ENCODE results near the gene EIF1AX.

DNA sequence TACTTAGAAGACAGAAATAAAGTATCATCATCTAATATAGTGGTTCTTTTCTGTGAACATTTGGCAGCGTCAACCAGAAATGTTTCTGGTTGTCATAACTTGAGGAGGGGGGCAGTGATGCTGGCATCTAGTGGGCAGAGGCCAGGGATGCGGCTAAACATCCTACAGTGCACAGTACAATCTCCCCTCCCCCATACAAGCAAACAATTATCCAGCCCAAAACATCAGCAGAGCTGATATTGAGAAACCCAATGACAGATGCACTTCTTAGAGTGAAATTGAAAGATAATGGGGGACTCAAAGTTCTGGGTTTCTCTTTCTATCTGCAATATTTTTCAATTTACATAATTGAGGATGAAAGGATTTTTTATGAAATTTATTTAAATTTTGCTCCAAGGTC is 1.9 kb upstream of the EIF1AX start:
- TF ChIP-seq, protein P1, sequence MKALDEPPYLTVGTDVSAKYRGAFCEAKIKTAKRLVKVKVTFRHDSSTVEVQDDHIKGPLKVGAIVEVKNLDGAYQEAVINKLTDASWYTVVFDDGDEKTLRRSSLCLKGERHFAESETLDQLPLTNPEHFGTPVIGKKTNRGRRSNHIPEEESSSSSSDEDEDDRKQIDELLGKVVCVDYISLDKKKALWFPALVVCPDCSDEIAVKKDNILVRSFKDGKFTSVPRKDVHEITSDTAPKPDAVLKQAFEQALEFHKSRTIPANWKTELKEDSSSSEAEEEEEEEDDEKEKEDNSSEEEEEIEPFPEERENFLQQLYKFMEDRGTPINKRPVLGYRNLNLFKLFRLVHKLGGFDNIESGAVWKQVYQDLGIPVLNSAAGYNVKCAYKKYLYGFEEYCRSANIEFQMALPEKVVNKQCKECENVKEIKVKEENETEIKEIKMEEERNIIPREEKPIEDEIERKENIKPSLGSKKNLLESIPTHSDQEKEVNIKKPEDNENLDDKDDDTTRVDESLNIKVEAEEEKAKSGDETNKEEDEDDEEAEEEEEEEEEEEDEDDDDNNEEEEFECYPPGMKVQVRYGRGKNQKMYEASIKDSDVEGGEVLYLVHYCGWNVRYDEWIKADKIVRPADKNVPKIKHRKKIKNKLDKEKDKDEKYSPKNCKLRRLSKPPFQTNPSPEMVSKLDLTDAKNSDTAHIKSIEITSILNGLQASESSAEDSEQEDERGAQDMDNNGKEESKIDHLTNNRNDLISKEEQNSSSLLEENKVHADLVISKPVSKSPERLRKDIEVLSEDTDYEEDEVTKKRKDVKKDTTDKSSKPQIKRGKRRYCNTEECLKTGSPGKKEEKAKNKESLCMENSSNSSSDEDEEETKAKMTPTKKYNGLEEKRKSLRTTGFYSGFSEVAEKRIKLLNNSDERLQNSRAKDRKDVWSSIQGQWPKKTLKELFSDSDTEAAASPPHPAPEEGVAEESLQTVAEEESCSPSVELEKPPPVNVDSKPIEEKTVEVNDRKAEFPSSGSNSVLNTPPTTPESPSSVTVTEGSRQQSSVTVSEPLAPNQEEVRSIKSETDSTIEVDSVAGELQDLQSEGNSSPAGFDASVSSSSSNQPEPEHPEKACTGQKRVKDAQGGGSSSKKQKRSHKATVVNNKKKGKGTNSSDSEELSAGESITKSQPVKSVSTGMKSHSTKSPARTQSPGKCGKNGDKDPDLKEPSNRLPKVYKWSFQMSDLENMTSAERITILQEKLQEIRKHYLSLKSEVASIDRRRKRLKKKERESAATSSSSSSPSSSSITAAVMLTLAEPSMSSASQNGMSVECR (CRISPR knock-in tag; IDR thresholded peaks at IDR 0.05) = no peak
- TF ChIP-seq, protein P2, sequence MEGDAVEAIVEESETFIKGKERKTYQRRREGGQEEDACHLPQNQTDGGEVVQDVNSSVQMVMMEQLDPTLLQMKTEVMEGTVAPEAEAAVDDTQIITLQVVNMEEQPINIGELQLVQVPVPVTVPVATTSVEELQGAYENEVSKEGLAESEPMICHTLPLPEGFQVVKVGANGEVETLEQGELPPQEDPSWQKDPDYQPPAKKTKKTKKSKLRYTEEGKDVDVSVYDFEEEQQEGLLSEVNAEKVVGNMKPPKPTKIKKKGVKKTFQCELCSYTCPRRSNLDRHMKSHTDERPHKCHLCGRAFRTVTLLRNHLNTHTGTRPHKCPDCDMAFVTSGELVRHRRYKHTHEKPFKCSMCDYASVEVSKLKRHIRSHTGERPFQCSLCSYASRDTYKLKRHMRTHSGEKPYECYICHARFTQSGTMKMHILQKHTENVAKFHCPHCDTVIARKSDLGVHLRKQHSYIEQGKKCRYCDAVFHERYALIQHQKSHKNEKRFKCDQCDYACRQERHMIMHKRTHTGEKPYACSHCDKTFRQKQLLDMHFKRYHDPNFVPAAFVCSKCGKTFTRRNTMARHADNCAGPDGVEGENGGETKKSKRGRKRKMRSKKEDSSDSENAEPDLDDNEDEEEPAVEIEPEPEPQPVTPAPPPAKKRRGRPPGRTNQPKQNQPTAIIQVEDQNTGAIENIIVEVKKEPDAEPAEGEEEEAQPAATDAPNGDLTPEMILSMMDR (IDR thresholded peaks at IDR 0.05 in 2 of 3, conservative IDR thresholded peaks at IDR 0.05 in 1 of 3; ENCODE audit: insufficient read depth in 2 of 3, low read depth in 1 of 3, low read length in 3 of 3) = no peak
- TF ChIP-seq POLR2AphosphoS5 (IDR thresholded peaks at IDR 0.05; ENCODE audit: control insufficient read depth, insufficient read depth, low read depth, low read length) = no peak
- no peak for TF ChIP-seq GTF2F1 (IDR thresholded peaks at IDR 0.05; ENCODE audit: low read depth, low read length)
